LHCN-M2 (cell line): ENCODE results near the gene MARCHF5. TPM values are rescaled to one million over a fixed set of nuclear protein-coding genes. Genes with fewer than 3 reads are reported as not detected.

Experiments used
- DNase-seq: peaks from one replicate; pipeline ENCODE4 v3.0.0-alpha.2; 2012; ENCODE audit warnings: low read depth
- polyA plus RNA-seq: library from polyadenylated mRNA; unstranded; fragments of >200 nt; gene quantifications from one replicate; pipeline ENCODE4 v1.2.1, GENCODE V29; 2012; ENCODE audit warnings: missing spikeins
- total RNA-seq: library from RNA; depleted of rRNA; stranded (reverse); fragments of >200 nt; gene quantifications from 2 replicates; pipeline ENCODE4 v1.2.3, GENCODE V29; 2014; rRNA removed

Gene MARCHF5
- 7.5 and 12.7 TPM in 2 replicates for total RNA-seq
- polyA plus RNA-seq = 17.8 TPM

GRCh38 chr10:92290837-92291615, at the start of gene MARCHF5, which contains the start of gene CPEB3:
MARCHF5 (plus strand) TSS chr10:92291167; CDS start chr10:92291495, 328 bp downstream.
CPEB3 (minus strand) TSS chr10:92291078; CDS start chr10:92240350, 50,728 bp downstream.
- DNase-seq = peak; percentile 93

GRCh38 chr10:92241501-92241900, 49.5 kb upstream of the MARCHF5 start:
- DNase-seq = no peak

- DNase-seq = no peak
Observed at GRCh38 chr10:92242380-92242779, 48.6 kb upstream of the MARCHF5 start.

- DNase-seq = peak; percentile 61
Observed at GRCh38 chr10:92242910-92243671, 47.9 kb upstream of the MARCHF5 start.

GRCh38 chr10:92244796-92245195, 46.2 kb upstream of the MARCHF5 start:
- no peak for DNase-seq

GRCh38 chr10:92248566-92248965, 42.4 kb upstream of the MARCHF5 start:
- DNase-seq = no peak

GRCh38 chr10:92263396-92263795, 27.6 kb upstream of the MARCHF5 start:
- DNase-seq = no peak

GRCh38 chr10:92264249-92264648, 26.7 kb upstream of the MARCHF5 start:
- no peak for DNase-seq

GRCh38 chr10:92265687-92266258, 25.2 kb upstream of the MARCHF5 start:
- no peak for DNase-seq

GRCh38 chr10:92267343-92267742, 23.6 kb upstream of the MARCHF5 start:
- DNase-seq = no peak

GRCh38 chr10:92268748-92269147, 22.2 kb upstream of the MARCHF5 start:
- DNase-seq = no peak

- peak; percentile 8 for DNase-seq
Observed at GRCh38 chr10:92274071-92274470, 16.9 kb upstream of the MARCHF5 start.

- DNase-seq = no peak
Observed at GRCh38 chr10:92278996-92279696, 11.8 kb upstream of the MARCHF5 start.

- DNase-seq = no peak
Observed at GRCh38 chr10:92284112-92284704, 6.8 kb upstream of the MARCHF5 start.

- peak; percentile 65 for DNase-seq
Observed at GRCh38 chr10:92290076-92290836, 711 bp upstream of the MARCHF5 start.

- DNase-seq = no peak
Observed at GRCh38 chr10:92291616-92291865, 574 bp downstream of the MARCHF5 start.

GRCh38 chr10:92291921-92292845, 1.2 kb downstream of the MARCHF5 start:
- peak; percentile 69 for DNase-seq

GRCh38 chr10:92298487-92298886, 7.5 kb downstream of the MARCHF5 start:
- DNase-seq = no peak

GRCh38 chr10:92303096-92303495, 12.1 kb downstream of the MARCHF5 start:
- DNase-seq = no peak

GRCh38 chr10:92304061-92304460, 13.1 kb downstream of the MARCHF5 start:
- DNase-seq = no peak
